ENCODE results near the gene PI4KA.

- TF ChIP-seq EP300 (conservative IDR thresholded peaks at IDR 0.05; ENCODE audit: poor library complexity, severe bottlenecking) (no peak), SMC3 (conservative IDR thresholded peaks at IDR 0.05; ENCODE audit: poor library complexity) (no peak), EZH2 (IDR thresholded peaks at IDR 0.05; ENCODE audit: borderline replicate concordance, insufficient read depth, low read length, poor library complexity, severe bottlenecking) (no peak), TAF1 (IDR thresholded peaks at IDR 0.05; ENCODE audit: low read depth) (no peak)
- TF ChIP-seq, protein P1, sequence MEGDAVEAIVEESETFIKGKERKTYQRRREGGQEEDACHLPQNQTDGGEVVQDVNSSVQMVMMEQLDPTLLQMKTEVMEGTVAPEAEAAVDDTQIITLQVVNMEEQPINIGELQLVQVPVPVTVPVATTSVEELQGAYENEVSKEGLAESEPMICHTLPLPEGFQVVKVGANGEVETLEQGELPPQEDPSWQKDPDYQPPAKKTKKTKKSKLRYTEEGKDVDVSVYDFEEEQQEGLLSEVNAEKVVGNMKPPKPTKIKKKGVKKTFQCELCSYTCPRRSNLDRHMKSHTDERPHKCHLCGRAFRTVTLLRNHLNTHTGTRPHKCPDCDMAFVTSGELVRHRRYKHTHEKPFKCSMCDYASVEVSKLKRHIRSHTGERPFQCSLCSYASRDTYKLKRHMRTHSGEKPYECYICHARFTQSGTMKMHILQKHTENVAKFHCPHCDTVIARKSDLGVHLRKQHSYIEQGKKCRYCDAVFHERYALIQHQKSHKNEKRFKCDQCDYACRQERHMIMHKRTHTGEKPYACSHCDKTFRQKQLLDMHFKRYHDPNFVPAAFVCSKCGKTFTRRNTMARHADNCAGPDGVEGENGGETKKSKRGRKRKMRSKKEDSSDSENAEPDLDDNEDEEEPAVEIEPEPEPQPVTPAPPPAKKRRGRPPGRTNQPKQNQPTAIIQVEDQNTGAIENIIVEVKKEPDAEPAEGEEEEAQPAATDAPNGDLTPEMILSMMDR (IDR thresholded peaks at IDR 0.05; ENCODE audit: poor library complexity, severe bottlenecking), result no peak
These were observed 81.0 kb downstream of the PI4KA start for GRCh38 chr22:20777420-20778177.
